Keratinocyte (primary cell): ENCODE data around the gene OR10C1. TPM values are rescaled to one million over a fixed set of nuclear protein-coding genes. Genes with fewer than 3 reads are reported as not detected.

ENCODE experiments used
- DNase-seq: peaks from one replicate; pipeline ENCODE4 v3.0.0-alpha.2; 2011; ENCODE audit warnings: low read depth, missing footprints, low spot score
- FAIRE-seq: peaks from 2 replicates; lab custom pipeline; 2011; peaks lifted over from hg19 to GRCh38; lab: Jason Lieb, UNC
- H2AFZ ChIP-seq: 2 replicates; pipeline ENCODE4 v1.6.0; 2012; ENCODE audit warnings: low read length, control low read depth, inconsistent platforms; ENCODE audit not compliant: control insufficient read depth
- H3K27ac ChIP-seq: 2 replicates; pipeline ENCODE4 v1.5.1; 2011; ENCODE audit warnings: low read length; ENCODE audit not compliant: control insufficient read depth, insufficient read depth
- H3K27me3 ChIP-seq: 3 replicates; pipeline ENCODE4 v1.6.0; 2011; ENCODE audit warnings: low read length; ENCODE audit not compliant: control insufficient read depth, insufficient read depth; ENCODE audit errors: extremely low read depth
- H3K36me3 ChIP-seq, 2 experiments: 2 replicates in 1 of 2; 3 replicates in 1 of 2; pipeline ENCODE4 v1.5.1; 2011; ENCODE audit warnings: low read length in 2 of 2, mild to moderate bottlenecking in 1 of 2; ENCODE audit not compliant: control insufficient read depth in 2 of 2, insufficient read depth in 2 of 2; ENCODE audit errors: extremely low read depth in 1 of 2
- H3K4me1 ChIP-seq: 3 replicates; pipeline ENCODE4 v1.5.1; 2011; ENCODE audit warnings: low read length; ENCODE audit not compliant: control insufficient read depth, insufficient read depth; ENCODE audit errors: extremely low read depth
- H3K4me2 ChIP-seq: 3 replicates; pipeline ENCODE4 v1.6.0; 2011; ENCODE audit warnings: low read depth, low read length; ENCODE audit not compliant: control insufficient read depth, insufficient read depth; ENCODE audit errors: extremely low read depth
- H3K4me3 ChIP-seq, 3 experiments: fragments of 200-600 bp in 1 of 3; sonication (generic) in 1 of 3; 2 replicates in 2 of 3; 3 replicates in 1 of 3; pipeline ENCODE4 v1.5.1; 2011 to 2016; ENCODE audit warnings: low read length in 3 of 3, mild to moderate bottlenecking in 3 of 3, control low read depth in 2 of 3, inconsistent platforms in 1 of 3, low read depth in 1 of 3, mixed read lengths in 1 of 3, mixed run types in 1 of 3, moderate library complexity in 1 of 3; ENCODE audit not compliant: control insufficient read depth in 2 of 3, insufficient read depth in 2 of 3; ENCODE audit errors: extremely low read depth in 1 of 3
- H3K79me2 ChIP-seq: 2 replicates; pipeline ENCODE4 v1.6.0; 2012; ENCODE audit warnings: low read length; ENCODE audit not compliant: control insufficient read depth, insufficient read depth
- H3K9ac ChIP-seq: 3 replicates; pipeline ENCODE4 v1.6.0; 2011; ENCODE audit warnings: low read length; ENCODE audit not compliant: control insufficient read depth, insufficient read depth; ENCODE audit errors: extremely low read depth
- H3K9me1 ChIP-seq: 3 replicates; pipeline ENCODE4 v1.6.0; 2011; ENCODE audit warnings: low read length; ENCODE audit not compliant: control insufficient read depth, insufficient read depth; ENCODE audit errors: extremely low read depth
- H3K9me3 ChIP-seq: 2 replicates; pipeline ENCODE4 v1.5.1; 2012; ENCODE audit warnings: low read depth, low read length; ENCODE audit not compliant: control insufficient read depth
- H4K20me1 ChIP-seq: 3 replicates; pipeline ENCODE4 v1.6.0; 2011; ENCODE audit warnings: low read length; ENCODE audit not compliant: control insufficient read depth, insufficient read depth; ENCODE audit errors: extremely low read depth
- CTCF ChIP-seq, 3 experiments: IDR thresholded peaks in 1 of 3; conservative IDR thresholded peaks in 1 of 3; optimal IDR thresholded peaks in 1 of 3; 2 replicates in 2 of 3; 3 replicates in 1 of 3; pipeline versions ENCODE3 to v1.5.1; 2011; ENCODE audit warnings: low read length in 3 of 3, mild to moderate bottlenecking in 3 of 3, moderate library complexity in 2 of 3, control low read depth in 1 of 3, inconsistent platforms in 1 of 3; ENCODE audit not compliant: insufficient read depth in 2 of 3; ENCODE audit errors: extremely low read depth in 1 of 3
- EZH2 ChIP-seq: IDR thresholded peaks from one replicate; pipeline ENCODE4 v1.6.1; 2012; ENCODE audit warnings: inconsistent platforms, mild to moderate bottlenecking, low read length, moderate library complexity
- dilution Hi-C: fragments of 300-500 bp; cut with MboI; formaldehyde crosslinking; loops from one replicate; pipeline ENCODE4 v1.7.0; 2020; ENCODE audit warnings: low sequenced_read_pairs; ENCODE audit not compliant: extremely low pct_ligation_motif_present
- polyA plus RNA-seq, 5 experiments: library from polyadenylated mRNA; depleted of rRNA in 3 of 5; stranded (reverse) in 3 of 5; stranded (forward) in 1 of 5; unstranded in 1 of 5; fragments of >200 nt; gene quantifications; 1 replicate in 1 of 5; 2 replicates in 3 of 5; 3 replicates in 1 of 5; pipeline versions ENCODE4 v1.2.1 to v1.2.3, GENCODE V29; 2011 to 2012; ENCODE audit warnings: missing spikeins in 2 of 5, low read depth in 1 of 5, low replicate concordance in 1 of 5

Gene OR10C1
- polyA plus RNA-seq, 1 donor (not counting 4 experiments of a cell fraction or from before 2014, with no cell fraction given): not detected

- FAIRE-seq: peak; percentile 74
- no peak overlapping the region for H3K27ac ChIP-seq
- H3K4me2 ChIP-seq: peak overlapping the region; percentile 23
- no peaks in the 10 kb centered on the region for H3K9me1 ChIP-seq
- no peaks in the 10 kb centered on the region for H4K20me1 ChIP-seq
- H3K27me3 ChIP-seq: no peaks in the 10 kb centered on the region
- H2AFZ ChIP-seq: no peak overlapping the region
- no peak for TF ChIP-seq CTCF (optimal IDR thresholded peaks at IDR 0.05 in 1 of 3, IDR thresholded peaks at IDR 0.05 in 1 of 3, conservative IDR thresholded peaks at IDR 0.05 in 1 of 3; ENCODE audit: extremely low read depth in 1 of 3, insufficient read depth in 2 of 3, low read length in 3 of 3)
- TF ChIP-seq EZH2: no peak
- no peak overlapping the region for H3K9ac ChIP-seq
- no peak overlapping the region for H3K4me3 ChIP-seq
- H3K4me1 ChIP-seq: peaks cover 11% of the 10 kb centered on the region
- no peaks in the 10 kb centered on the region for H3K79me2 ChIP-seq
- DNase-seq: peak; percentile 36
- H3K36me3 ChIP-seq: no peaks in the 10 kb centered on the region
- dilution Hi-C loops: no loop called here
- H3K9me3 ChIP-seq: no peaks in the 10 kb centered on the region
Observed at GRCh38 chr6:29447670-29448069, 8.6 kb downstream of the OR10C1 start.

- no peaks in the 10 kb centered on the region for H3K9me1 ChIP-seq
- no peak overlapping the region for H3K4me3 ChIP-seq
- H3K79me2 ChIP-seq: no peaks in the 10 kb centered on the region
- peak overlapping the region; percentile 58 for H3K4me2 ChIP-seq
- no peaks in the 10 kb centered on the region for H4K20me1 ChIP-seq
- dilution Hi-C loops: no loop called here
- DNase-seq (peak; percentile 83), FAIRE-seq (peak; percentile 91)
- no peak overlapping the region for H2AFZ ChIP-seq
- H3K9ac ChIP-seq: no peak overlapping the region
- TF ChIP-seq CTCF (optimal IDR thresholded peaks at IDR 0.05 in 1 of 3, IDR thresholded peaks at IDR 0.05 in 1 of 3, conservative IDR thresholded peaks at IDR 0.05 in 1 of 3; ENCODE audit: extremely low read depth in 1 of 3, insufficient read depth in 2 of 3, low read length in 3 of 3) (no peak), EZH2 (no peak)
- H3K9me3 ChIP-seq: no peaks in the 10 kb centered on the region
- H3K27ac ChIP-seq: no peak overlapping the region
- H3K27me3 ChIP-seq: no peaks in the 10 kb centered on the region
- peaks cover 11% of the 10 kb centered on the region for H3K4me1 ChIP-seq
- no peaks in the 10 kb centered on the region for H3K36me3 ChIP-seq
Observed at GRCh38 chr6:29451471-29452193, 12.5 kb downstream of the OR10C1 start.
